Heart left ventricle (tissue), 13 donors: ENCODE results near the gene TMEM222.

Experiments
- CTCF ChIP-seq, 12 donors: fragments of 200-600 bp; sonication (generic) in 4 of 12; IDR thresholded peaks; one replicate each; pipeline versions ENCODE4 v1.5.0 to v1.8.0; 2018 to 2022; ENCODE audit warnings: antibody characterized with exemption in 12 of 12, mild to moderate bottlenecking in 5 of 12
- POLR2A ChIP-seq, 2 donors: fragments of 450-650 bp; IDR thresholded peaks; one replicate each; pipeline ENCODE4 v1.6.1; 2017; ENCODE audit warnings: antibody characterized with exemption in 2 of 2, mild to moderate bottlenecking in 2 of 2, moderate library complexity in 2 of 2
- donor health status: ischemic (EF 13 %, LVEDD 7.1; RV severe dilation, severe dysfunction).
- donor health status: DM: no; HTN: yes; CAD: no.
- donor health status: DM: no; HTN: no; CAD: no.
- donor health status: ischemic (EF 25% LVEDD 6.9; RV normal size, moderate dysfunction).
- donor health status: ischemic (EF 25% LVEDD 5.7; RV mildly dilated, moderate dysfunction).
- donor health status: ischemic (EF 35%, LVEDD 5.7; RV mildly dilated, moderate dysfunction).
- donor health status: nonischemic (EF 11% LVEDD 7.7; RV severe dilation, severe dysfunction).
- donor health status: DM: yes; HTN: yes; CAD: no.
- donor health status: PGD.
- donor health status: ischemic (EF 29% LVEDD 5.4; RV normal size, mild dysfunction).
- donor health status: nonischemic (EF 23%, LVEDD 6.1; RV moderate dilation, normal function).

GRCh38 chr1:27358928-27359313 lies 37.0 kb downstream of the TMEM222 start:
- TF ChIP-seq CTCF (IDR thresholded peaks at IDR 0.05), result no peak
- no peak for TF ChIP-seq POLR2A (IDR thresholded peaks at IDR 0.05)
